GM12878 (cell line): ENCODE measurements around the gene SOST. TPM values are rescaled to one million over a fixed set of nuclear protein-coding genes. Genes with fewer than 3 reads are reported as not detected.

Experiments
- ATAC-seq: fragments of 200-7000 bp; cut with Tn5 transposase; 3 replicates; pipeline ENCODE4 v1.9.1; 2020; ENCODE audit warnings: mild to moderate bottlenecking, moderate library complexity
- BruUV-seq: library from RNA; stranded (reverse); fragments of 400-500 nt; replicated peaks from 2 replicates; lab custom pipeline; 2021; lab: Mats Ljungman, UMichigan
- CTCF ChIA-PET: fragments of 300-600 bp; sonication (Branson Sonifier 250); formaldehyde crosslinking; extraction: SDS; loops from one replicate; lab custom pipeline; 2021; ENCODE audit warnings: inconsistent platforms; lab: Yijun Ruan, JAX
- POLR2A ChIA-PET: fragments of 350-600 bp; formaldehyde crosslinking; extraction: SDS; loops from one replicate; lab custom pipeline; 2021; ENCODE audit warnings: inconsistent platforms; lab: Charles Lee
- RAD21 ChIA-PET: fragments of 300-600 bp; sonication (Branson Sonifier 250); formaldehyde crosslinking; loops from one replicate; lab custom pipeline; 2023; ENCODE audit warnings: antibody characterized with exemption; ENCODE audit not compliant: unreplicated experiment; lab: Charles Lee
- SMC1A ChIA-PET: fragments of 300-600 bp; sonication (Branson Sonifier 250); formaldehyde crosslinking; loops from one replicate; lab custom pipeline; 2023; ENCODE audit not compliant: unreplicated experiment, uncharacterized antibody; lab: Charles Lee
- DNase-seq: peaks from one replicate; pipeline ENCODE4 v3.0.0-alpha.2; 2011; ENCODE audit warnings: low read depth, low spot score
- FAIRE-seq: peaks from 3 replicates; lab custom pipeline; 2011; peaks lifted over from hg19 to GRCh38; lab: Jason Lieb, UNC
- H2AFZ ChIP-seq: 2 replicates; pipeline ENCODE4 v1.6.0; 2011; ENCODE audit warnings: low read depth, low read length, control low read depth; ENCODE audit not compliant: control insufficient read depth
- H3K27ac ChIP-seq: 2 replicates; pipeline ENCODE4 v1.5.1; 2011; ENCODE audit warnings: control low read depth; ENCODE audit not compliant: control insufficient read depth, insufficient read depth
- H3K27me3 ChIP-seq, 2 experiments: replicated peaks in 1 of 2; 2 replicates each; pipeline versions ENCODE4 v1.6.0 to v1.6.1; 2011; ENCODE audit warnings: low read length in 1 of 2; ENCODE audit not compliant: control insufficient read depth in 2 of 2, insufficient read depth in 2 of 2
- H3K36me3 ChIP-seq, 2 experiments: 2 replicates each; pipeline ENCODE4 v1.5.1; 2011; ENCODE audit warnings: low read length in 1 of 2; ENCODE audit not compliant: control insufficient read depth in 2 of 2, insufficient read depth in 2 of 2
- H3K4me1 ChIP-seq: 2 replicates; pipeline ENCODE4 v1.6.1; 2011; ENCODE audit warnings: mild to moderate bottlenecking, low read length, moderate library complexity, mixed read lengths; ENCODE audit not compliant: control insufficient read depth, insufficient read depth
- H3K4me2 ChIP-seq: 2 replicates; pipeline ENCODE4 v1.6.0; 2011; ENCODE audit warnings: control low read depth; ENCODE audit not compliant: control insufficient read depth, insufficient read depth
- H3K4me3 ChIP-seq: fragments of 200-600 bp; sonication (generic); 2 replicates; pipeline ENCODE4 v1.5.1; 2016
- H3K79me2 ChIP-seq: 2 replicates; pipeline ENCODE4 v1.6.0; 2011; ENCODE audit warnings: low read length; ENCODE audit not compliant: control insufficient read depth, insufficient read depth
- H3K9ac ChIP-seq: 2 replicates; pipeline ENCODE4 v1.8.0; 2011; ENCODE audit warnings: low read length, control low read depth, mixed read lengths; ENCODE audit not compliant: control insufficient read depth, insufficient read depth
- H3K9me3 ChIP-seq: replicated peaks from 3 replicates; pipeline ENCODE4 v1.5.1; 2011; ENCODE audit warnings: mild to moderate bottlenecking, low read length; ENCODE audit not compliant: control insufficient read depth, insufficient read depth
- H4K20me1 ChIP-seq: 2 replicates; pipeline ENCODE4 v1.6.0; 2011; ENCODE audit not compliant: control insufficient read depth, insufficient read depth
- DPF2 ChIP-seq: fragments of 450-650 bp; IDR thresholded peaks from 2 replicates; pipeline ENCODE4 v1.6.1; 2017; ENCODE audit warnings: mild to moderate bottlenecking
- EED ChIP-seq: sonication (generic); IDR thresholded peaks from 2 replicates; pipeline ENCODE4 v1.6.1; 2016; ENCODE audit warnings: antibody characterized with exemption, low read depth
- FOXK2 ChIP-seq: fragments of 450-650 bp; IDR thresholded peaks from 2 replicates; pipeline ENCODE4 v1.6.1; 2017; ENCODE audit warnings: mild to moderate bottlenecking, moderate library complexity
- FOXM1 ChIP-seq: IDR thresholded peaks from 2 replicates; pipeline ENCODE4 v1.6.1; 2012; ENCODE audit warnings: low read depth, mild to moderate bottlenecking, inconsistent platforms, low read length, moderate library complexity
- GATAD2B ChIP-seq: fragments of 450-650 bp; conservative IDR thresholded peaks from 2 replicates; pipeline ENCODE4 v1.6.1; 2017; ENCODE audit warnings: low read depth, mild to moderate bottlenecking, moderate library complexity
- MXI1 ChIP-seq: fragments of 150-350 bp; IDR thresholded peaks from 2 replicates; pipeline ENCODE4 v1.6.1; 2011; ENCODE audit warnings: low read depth, mild to moderate bottlenecking, inconsistent platforms, low read length, improper control_type of control experiment
- PKNOX1 ChIP-seq: fragments of 450-650 bp; IDR thresholded peaks from 2 replicates; pipeline ENCODE4 v1.6.1; 2016; ENCODE audit warnings: mild to moderate bottlenecking
- POLR2A ChIP-seq: IDR thresholded peaks from 2 replicates; pipeline ENCODE4 v1.6.1; 2011; ENCODE audit warnings: low read depth, mild to moderate bottlenecking, low read length
- POLR2AphosphoS5 ChIP-seq: IDR thresholded peaks from 2 replicates; pipeline ENCODE4 v1.6.1; 2011; ENCODE audit warnings: mild to moderate bottlenecking, low read length, inconsistent platforms
- RB1 ChIP-seq: fragments of 450-650 bp; formaldehyde crosslinking; IDR thresholded peaks from 2 replicates; pipeline ENCODE4 v1.6.1; 2017; ENCODE audit warnings: mild to moderate bottlenecking, borderline replicate concordance
- SMC3 ChIP-seq: IDR thresholded peaks from 2 replicates; pipeline ENCODE4 v1.6.1; 2011; ENCODE audit warnings: low read length, improper control_type of control experiment, borderline replicate concordance
- ZBTB33 ChIP-seq: fragments of 450-650 bp; IDR thresholded peaks from 2 replicates; pipeline ENCODE4 v1.6.1; 2017; ENCODE audit warnings: mild to moderate bottlenecking
- ZNF384 ChIP-seq: IDR thresholded peaks from 2 replicates; pipeline ENCODE4 v1.6.1; 2012; ENCODE audit warnings: low read depth, mild to moderate bottlenecking, low read length, improper control_type of control experiment, borderline replicate concordance
- WGBS: methylation state at CpG from one replicate; pipeline ENCODE4 v1.1.6; 2016; ENCODE audit warnings: low lambda C conversion rate; ENCODE audit not compliant: insufficient replicate concordance, insufficient coverage; ENCODE audit errors: missing lambda C conversion rate; 5-methylcytosine and 5-hydroxymethylcytosine counted together
- in situ Hi-C: fragments of 300-500 bp; cut with MboI; formaldehyde crosslinking; loops from 9 replicates; pipeline ENCODE4 v1.14.3; 2018; ENCODE audit warnings: mixed read lengths
- intact Hi-C: fragments of 100-400 bp; cut with micrococcal nuclease; formaldehyde crosslinking; loops from one replicate; pipeline ENCODE4 v1.14.2; 2022; ENCODE audit not compliant: unreplicated experiment
- polyA plus RNA-seq, 11 experiments: library from polyadenylated mRNA; depleted of rRNA in 4 of 11; unstranded in 6 of 11; stranded (reverse) in 5 of 11; fragments of >200 nt; fragmentation: Nextera tagmentation in 4 of 11; fragmentation: Illumina TruSeq in 1 of 11; extraction: Ambion mirVana in 4 of 11; extraction: Trizol in 1 of 11; gene quantifications; 1 replicate in 1 of 11; 2 replicates in 10 of 11; pipeline versions ENCODE4 v1.2.1 to v1.2.3, GENCODE V29; 2011 to 2016; ENCODE audit warnings: inconsistent platforms in 2 of 11, missing spikeins in 2 of 11, low read depth in 1 of 11
- total RNA-seq, 4 experiments: library from RNA; depleted of rRNA in 3 of 4; stranded (reverse); fragments of >200 nt in 3 of 4; fragmentation: Illumina TruSeq in 1 of 4; extraction: Trizol in 1 of 4; gene quantifications; 2 replicates each; pipeline versions ENCODE4 v1.2.1 to v1.2.3, GENCODE V29; 2013 to 2021
- TF ChIP-seq, protein P1 (sequence below): fragments of 450-650 bp; IDR thresholded peaks from 2 replicates; pipeline ENCODE4 v1.6.1; 2017; ENCODE audit warnings: mild to moderate bottlenecking, moderate library complexity
- TF ChIP-seq, protein P2 (sequence below), 3 experiments: IDR thresholded peaks in 2 of 3; conservative IDR thresholded peaks in 1 of 3; 2 replicates each; pipeline ENCODE4 v1.5.1; 2011; ENCODE audit warnings: low read depth in 3 of 3, low read length in 3 of 3, mild to moderate bottlenecking in 3 of 3, control low read depth in 2 of 3, moderate library complexity in 2 of 3, inconsistent platforms in 1 of 3, mixed read lengths in 1 of 3; ENCODE audit not compliant: control insufficient read depth in 2 of 3, insufficient read depth in 1 of 3; ENCODE audit errors: extremely low read depth in 1 of 3

The SOST gene
- total and polyA plus RNA-seq, 10 of the 15 experiments (the other 5 are each of a cell fraction or from before 2014, with no cell fraction given) = not detected

DNA sequence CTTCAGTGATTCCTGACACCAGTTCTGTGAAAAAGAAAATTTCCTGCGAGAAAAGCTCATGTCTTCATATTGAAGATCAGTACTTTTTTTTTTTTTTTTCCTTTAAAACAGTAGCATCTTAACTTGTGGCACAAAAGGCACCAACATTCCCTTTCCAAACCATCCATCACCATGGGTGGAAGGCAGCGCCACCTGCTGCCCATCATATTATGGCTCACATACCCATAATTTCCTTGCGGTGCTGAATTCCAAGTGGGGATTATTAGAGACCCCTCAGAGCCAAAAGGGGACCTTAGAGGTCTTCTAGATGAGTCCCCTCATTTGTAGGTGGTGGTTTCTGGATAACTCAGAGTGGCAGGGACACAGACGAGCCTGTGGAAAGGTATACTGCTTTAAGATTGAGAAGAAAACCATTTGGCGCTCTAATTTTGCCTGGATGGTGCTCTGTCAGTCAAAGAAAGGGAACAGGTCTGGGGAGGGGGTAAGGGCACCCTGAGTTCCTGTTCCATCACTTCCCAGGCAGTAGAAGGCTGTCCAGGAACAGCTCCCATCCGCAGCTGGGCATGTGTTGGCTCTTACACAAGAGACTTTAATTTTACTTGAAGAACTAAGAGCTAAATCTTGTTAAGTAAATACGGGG lies 7.9 kb upstream of the SOST start:
- no peak overlapping the region for H3K4me3 ChIP-seq
- intact Hi-C loops (no loop called here), in situ Hi-C loops (no loop called here)
- RAD21 ChIA-PET = interaction anchor here (0.8 to 3.8 kb wide), 4 partner anchors 9 to 193 kb away, joined by 3 to 14 read pairs (median 5); no protein-coding TSS in a partner anchor
- CTCF ChIA-PET = interaction anchor here (0.6 to 14.6 kb wide), 44 partner anchors 9 to 413 kb away, joined by 3 to 515 read pairs (median 4); partner anchors contain the start of genes ARL4D, CD300LG, CFAP97D1 and DHX8
- H3K27me3 ChIP-seq = no peaks in the 10 kb centered on the region; a peak in 1 of 4 replicates
- no peak overlapping the region for H3K27ac ChIP-seq
- SMC1A ChIA-PET = interaction anchor here (0.8 to 3.9 kb wide), 8 partner anchors 14 to 193 kb away, joined by 3 to 40 read pairs (median 4); partner anchors contain the start of gene CFAP97D1
- no peak overlapping the region for H3K4me2 ChIP-seq
- peaks cover 7% of the 10 kb centered on the region for H3K4me1 ChIP-seq
- ATAC-seq (no peak), DNase-seq (no peak), FAIRE-seq (peak; percentile 76)
- WGBS = 48% methylated on average over 7 of the region's 7 CpGs
- H3K9ac ChIP-seq = no peak overlapping the region
- H3K79me2 ChIP-seq = no peaks in the 10 kb centered on the region
- H3K36me3 ChIP-seq = no peaks in the 10 kb centered on the region; a peak in 1 of 4 replicates
- no peaks in the 10 kb centered on the region for H3K9me3 ChIP-seq
- BruUV-seq = no TSS peak
- no peaks in the 10 kb centered on the region for H4K20me1 ChIP-seq
- POLR2A ChIA-PET = interaction anchor here (0.7 to 0.9 kb wide), 3 partner anchors 77 to 1609 kb away, joined by 3 read pairs; no protein-coding TSS in a partner anchor
- no peak overlapping the region for H2AFZ ChIP-seq
- TF ChIP-seq POLR2A = no peak
- TF ChIP-seq FOXM1 = no peak
- TF ChIP-seq DPF2 = no peak
- TF ChIP-seq, protein P1, sequence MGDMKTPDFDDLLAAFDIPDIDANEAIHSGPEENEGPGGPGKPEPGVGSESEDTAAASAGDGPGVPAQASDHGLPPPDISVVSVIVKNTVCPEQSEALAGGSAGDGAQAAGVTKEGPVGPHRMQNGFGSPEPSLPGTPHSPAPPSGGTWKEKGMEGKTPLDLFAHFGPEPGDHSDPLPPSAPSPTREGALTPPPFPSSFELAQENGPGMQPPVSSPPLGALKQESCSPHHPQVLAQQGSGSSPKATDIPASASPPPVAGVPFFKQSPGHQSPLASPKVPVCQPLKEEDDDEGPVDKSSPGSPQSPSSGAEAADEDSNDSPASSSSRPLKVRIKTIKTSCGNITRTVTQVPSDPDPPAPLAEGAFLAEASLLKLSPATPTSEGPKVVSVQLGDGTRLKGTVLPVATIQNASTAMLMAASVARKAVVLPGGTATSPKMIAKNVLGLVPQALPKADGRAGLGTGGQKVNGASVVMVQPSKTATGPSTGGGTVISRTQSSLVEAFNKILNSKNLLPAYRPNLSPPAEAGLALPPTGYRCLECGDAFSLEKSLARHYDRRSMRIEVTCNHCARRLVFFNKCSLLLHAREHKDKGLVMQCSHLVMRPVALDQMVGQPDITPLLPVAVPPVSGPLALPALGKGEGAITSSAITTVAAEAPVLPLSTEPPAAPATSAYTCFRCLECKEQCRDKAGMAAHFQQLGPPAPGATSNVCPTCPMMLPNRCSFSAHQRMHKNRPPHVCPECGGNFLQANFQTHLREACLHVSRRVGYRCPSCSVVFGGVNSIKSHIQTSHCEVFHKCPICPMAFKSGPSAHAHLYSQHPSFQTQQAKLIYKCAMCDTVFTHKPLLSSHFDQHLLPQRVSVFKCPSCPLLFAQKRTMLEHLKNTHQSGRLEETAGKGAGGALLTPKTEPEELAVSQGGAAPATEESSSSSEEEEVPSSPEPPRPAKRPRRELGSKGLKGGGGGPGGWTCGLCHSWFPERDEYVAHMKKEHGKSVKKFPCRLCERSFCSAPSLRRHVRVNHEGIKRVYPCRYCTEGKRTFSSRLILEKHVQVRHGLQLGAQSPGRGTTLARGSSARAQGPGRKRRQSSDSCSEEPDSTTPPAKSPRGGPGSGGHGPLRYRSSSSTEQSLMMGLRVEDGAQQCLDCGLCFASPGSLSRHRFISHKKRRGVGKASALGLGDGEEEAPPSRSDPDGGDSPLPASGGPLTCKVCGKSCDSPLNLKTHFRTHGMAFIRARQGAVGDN = no peak
- TF ChIP-seq, protein P2, sequence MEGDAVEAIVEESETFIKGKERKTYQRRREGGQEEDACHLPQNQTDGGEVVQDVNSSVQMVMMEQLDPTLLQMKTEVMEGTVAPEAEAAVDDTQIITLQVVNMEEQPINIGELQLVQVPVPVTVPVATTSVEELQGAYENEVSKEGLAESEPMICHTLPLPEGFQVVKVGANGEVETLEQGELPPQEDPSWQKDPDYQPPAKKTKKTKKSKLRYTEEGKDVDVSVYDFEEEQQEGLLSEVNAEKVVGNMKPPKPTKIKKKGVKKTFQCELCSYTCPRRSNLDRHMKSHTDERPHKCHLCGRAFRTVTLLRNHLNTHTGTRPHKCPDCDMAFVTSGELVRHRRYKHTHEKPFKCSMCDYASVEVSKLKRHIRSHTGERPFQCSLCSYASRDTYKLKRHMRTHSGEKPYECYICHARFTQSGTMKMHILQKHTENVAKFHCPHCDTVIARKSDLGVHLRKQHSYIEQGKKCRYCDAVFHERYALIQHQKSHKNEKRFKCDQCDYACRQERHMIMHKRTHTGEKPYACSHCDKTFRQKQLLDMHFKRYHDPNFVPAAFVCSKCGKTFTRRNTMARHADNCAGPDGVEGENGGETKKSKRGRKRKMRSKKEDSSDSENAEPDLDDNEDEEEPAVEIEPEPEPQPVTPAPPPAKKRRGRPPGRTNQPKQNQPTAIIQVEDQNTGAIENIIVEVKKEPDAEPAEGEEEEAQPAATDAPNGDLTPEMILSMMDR (IDR thresholded peaks at IDR 0.05 in 2 of 3, conservative IDR thresholded peaks at IDR 0.05 in 1 of 3; ENCODE audit: control insufficient read depth in 2 of 3, extremely low read depth in 1 of 3, insufficient read depth in 1 of 3, low read depth in 3 of 3, low read length in 3 of 3) = peak; percentile 70 to 79 (median 78)
- TF ChIP-seq RB1 = no peak
- TF ChIP-seq MXI1 = no peak
- TF ChIP-seq ZBTB33 = no peak
- TF ChIP-seq PKNOX1 = no peak
- no peak for TF ChIP-seq EED
- TF ChIP-seq GATAD2B = no peak
- TF ChIP-seq POLR2AphosphoS5 = no peak
- peak; percentile 17; the same call in 1 of the 2 replicates for TF ChIP-seq SMC3
- no peak for TF ChIP-seq FOXK2
- no peak for TF ChIP-seq ZNF384
